Coronary artery (tissue), 2 donors: ENCODE data around the gene MOB2.

Experiments
- DNase-seq: peaks from one replicate; pipeline ENCODE4 v3.0.0-alpha.2; 2017; ENCODE audit warnings: low spot score
- H3K27ac ChIP-seq, 2 donors: fragments of 200-600 bp; sonication (generic); one replicate each; pipeline ENCODE4 v1.5.1; 2016 to 2019
- H3K4me3 ChIP-seq: fragments of 200-600 bp; sonication (generic); 2 replicates; pipeline ENCODE4 v1.5.1; 2016; ENCODE audit warnings: mild to moderate bottlenecking, moderate library complexity
- TF ChIP-seq, protein P1 (sequence below): fragments of 200-600 bp; sonication (generic); IDR thresholded peaks from one replicate; pipeline ENCODE4 v1.5.1; 2019; ENCODE audit warnings: antibody characterized with exemption

The MOB2 gene

DNA sequence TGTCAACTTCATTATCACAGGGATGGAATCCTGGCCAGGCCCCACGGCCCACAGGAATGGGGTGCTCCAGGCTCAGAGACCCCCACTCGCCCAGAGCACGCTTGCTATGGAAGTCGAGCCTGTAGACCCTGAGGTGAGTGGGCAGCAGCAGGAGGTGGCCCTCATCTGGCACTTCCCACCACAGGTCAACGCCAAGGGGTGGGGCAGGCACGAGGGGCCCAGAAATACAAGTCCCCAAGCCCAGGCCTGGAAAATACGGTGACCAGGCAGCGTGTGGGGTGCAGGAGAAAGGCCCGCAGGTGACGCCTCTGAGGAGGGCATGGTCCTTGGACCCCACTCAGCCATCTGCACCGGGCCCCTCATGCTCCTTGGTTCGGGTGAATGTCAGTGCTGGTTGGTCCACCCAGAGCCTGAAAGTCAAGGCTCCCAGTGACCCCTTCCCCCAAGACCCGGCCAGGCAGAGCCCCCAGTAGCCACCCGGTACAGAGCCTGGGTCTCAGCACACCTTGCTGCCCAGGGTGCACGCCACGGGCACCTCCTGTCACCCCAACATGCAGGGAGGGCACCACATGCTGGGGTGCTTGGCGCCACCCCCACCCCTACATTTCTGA lies 2.4 kb downstream of the MOB2 start:
- DNase-seq = no peak
- TF ChIP-seq, protein P1, sequence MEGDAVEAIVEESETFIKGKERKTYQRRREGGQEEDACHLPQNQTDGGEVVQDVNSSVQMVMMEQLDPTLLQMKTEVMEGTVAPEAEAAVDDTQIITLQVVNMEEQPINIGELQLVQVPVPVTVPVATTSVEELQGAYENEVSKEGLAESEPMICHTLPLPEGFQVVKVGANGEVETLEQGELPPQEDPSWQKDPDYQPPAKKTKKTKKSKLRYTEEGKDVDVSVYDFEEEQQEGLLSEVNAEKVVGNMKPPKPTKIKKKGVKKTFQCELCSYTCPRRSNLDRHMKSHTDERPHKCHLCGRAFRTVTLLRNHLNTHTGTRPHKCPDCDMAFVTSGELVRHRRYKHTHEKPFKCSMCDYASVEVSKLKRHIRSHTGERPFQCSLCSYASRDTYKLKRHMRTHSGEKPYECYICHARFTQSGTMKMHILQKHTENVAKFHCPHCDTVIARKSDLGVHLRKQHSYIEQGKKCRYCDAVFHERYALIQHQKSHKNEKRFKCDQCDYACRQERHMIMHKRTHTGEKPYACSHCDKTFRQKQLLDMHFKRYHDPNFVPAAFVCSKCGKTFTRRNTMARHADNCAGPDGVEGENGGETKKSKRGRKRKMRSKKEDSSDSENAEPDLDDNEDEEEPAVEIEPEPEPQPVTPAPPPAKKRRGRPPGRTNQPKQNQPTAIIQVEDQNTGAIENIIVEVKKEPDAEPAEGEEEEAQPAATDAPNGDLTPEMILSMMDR = no peak
- Histone ChIP-seq H3K4me3 (peak overlapping the region; percentile 77), H3K27ac (peak overlapping the region; percentile 97 to 99)

DNA sequence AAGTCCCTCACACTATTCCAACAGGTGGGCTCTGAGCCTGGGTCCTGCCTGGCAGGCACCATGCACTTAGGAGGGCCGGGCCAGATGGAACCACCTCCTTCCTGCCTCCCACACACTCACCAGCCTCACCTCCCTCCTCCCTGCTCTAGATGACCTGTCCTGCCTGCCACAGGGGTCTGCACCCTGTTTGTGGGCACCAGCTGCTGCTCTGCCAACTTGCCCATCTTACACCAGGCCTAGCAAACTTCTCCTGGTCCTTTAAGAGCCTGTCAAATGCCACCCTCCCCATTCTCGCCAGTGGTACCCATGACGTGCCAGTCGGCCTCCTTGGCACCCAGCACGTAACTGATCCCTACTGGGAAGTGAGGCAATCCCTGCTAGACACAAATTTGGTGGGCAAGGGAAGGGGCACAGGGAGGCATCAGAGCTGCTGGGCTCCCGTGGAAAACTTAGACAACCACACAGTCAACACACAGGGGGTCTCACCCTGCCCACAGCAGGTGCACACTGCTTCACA lies 3.1 kb downstream of the MOB2 start:
- Histone ChIP-seq H3K27ac (peak overlapping the region; percentile 97 to 99), H3K4me3 (peak overlapping the region; percentile 77)
- peak; percentile 87 for DNase-seq
- TF ChIP-seq, protein P1 = no peak

DNA sequence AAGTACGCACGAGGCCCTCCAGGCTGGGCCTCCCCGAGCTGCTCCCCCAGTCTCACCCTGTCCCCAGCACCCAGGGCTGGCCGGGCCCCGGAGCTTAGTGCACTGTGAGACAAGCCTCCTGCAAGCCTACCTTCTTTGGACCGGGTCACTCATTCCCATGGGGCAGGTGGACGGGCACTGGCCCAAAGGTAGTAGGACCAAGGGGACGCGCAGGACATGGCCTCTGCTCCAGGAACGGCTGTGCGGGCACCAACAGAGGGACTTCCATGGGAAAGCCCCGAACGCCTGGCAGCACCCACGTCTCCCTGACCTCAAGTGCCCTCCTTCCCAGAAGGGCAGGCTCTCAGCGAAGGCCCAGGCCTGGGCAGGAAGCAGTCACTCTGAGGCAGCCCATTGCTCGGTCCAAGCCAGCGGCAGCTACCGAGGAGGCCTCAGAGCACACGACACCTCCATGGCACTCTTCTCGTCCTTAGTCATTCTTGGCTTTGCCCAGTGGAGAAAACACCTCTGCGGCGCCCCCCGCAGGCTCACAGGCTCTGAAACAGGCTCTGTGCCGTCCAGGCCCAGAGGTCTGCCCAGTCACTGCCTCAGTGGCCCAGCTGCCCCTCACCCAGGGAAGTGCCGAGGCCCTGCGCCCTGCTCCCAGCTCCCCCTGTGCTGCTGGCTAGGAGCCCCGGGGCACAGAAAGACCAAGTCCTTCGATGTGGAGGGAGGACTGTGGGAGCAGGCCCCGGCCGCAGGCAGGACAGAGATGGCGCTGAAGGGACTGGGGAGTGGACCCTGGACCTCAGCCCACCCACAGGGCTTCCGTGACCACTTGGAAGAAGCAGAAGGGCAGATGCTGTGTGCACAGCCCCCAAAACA lies 3.8 kb downstream of the MOB2 start:
- TF ChIP-seq, protein P1 = no peak
- DNase-seq = peak; percentile 89
- peak overlapping the region; percentile 77 for H3K4me3 ChIP-seq
- peak overlapping the region; percentile 97 to 99 for H3K27ac ChIP-seq

DNA sequence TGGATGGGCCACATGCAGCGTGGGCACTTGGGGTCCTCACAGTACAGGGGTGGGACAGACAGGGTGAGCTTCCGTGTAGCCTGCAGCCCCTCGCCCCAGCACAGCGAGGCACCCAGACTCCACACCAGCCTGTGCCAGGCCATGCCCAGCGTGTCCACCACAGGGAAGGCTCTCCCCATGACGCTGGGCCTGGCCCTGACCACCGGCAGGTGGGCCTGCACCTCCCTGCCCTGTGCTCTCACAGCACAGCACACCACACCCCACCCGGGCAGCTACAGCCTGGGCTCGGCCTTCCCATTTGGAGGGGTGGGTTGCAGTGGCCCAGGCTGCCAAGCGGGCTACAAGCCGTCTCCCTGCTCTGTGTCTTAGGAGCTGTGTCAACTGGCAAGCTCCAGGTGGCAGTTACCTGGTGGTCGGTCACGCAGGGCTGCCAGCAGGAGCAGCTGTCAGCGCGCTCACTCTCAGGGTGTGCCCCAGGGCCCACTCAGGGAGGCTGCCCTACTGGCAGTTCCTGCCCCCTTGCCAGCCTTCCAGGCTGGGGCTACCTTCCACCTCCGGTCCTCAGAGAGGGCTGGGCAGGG lies 4.6 kb downstream of the MOB2 start:
- H3K4me3 ChIP-seq = peak overlapping the region; percentile 77
- TF ChIP-seq, protein P1 = no peak
- peak overlapping the region; percentile 97 to 99 for H3K27ac ChIP-seq
- no peak for DNase-seq

DNA sequence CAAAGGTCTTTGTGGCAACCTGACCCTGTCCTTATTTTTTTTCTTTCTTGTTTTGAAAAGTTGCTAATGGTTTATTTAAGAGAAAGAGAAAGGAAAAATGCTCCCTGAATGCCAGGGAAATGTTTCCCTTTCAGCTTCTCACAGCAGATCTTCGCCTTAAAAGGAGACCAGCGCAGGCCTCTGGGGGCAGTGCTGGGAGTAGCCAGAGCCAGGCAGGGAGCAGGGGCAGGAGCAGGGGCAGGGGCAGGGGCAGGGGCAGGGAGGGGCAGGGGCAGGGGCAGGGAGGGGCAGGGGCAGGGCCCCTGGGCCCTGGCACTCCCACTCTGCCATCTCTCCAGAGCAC lies 5.1 kb downstream of the MOB2 start:
- TF ChIP-seq, protein P1 = no peak
- peak overlapping the region; percentile 97 to 99 for H3K27ac ChIP-seq

DNA sequence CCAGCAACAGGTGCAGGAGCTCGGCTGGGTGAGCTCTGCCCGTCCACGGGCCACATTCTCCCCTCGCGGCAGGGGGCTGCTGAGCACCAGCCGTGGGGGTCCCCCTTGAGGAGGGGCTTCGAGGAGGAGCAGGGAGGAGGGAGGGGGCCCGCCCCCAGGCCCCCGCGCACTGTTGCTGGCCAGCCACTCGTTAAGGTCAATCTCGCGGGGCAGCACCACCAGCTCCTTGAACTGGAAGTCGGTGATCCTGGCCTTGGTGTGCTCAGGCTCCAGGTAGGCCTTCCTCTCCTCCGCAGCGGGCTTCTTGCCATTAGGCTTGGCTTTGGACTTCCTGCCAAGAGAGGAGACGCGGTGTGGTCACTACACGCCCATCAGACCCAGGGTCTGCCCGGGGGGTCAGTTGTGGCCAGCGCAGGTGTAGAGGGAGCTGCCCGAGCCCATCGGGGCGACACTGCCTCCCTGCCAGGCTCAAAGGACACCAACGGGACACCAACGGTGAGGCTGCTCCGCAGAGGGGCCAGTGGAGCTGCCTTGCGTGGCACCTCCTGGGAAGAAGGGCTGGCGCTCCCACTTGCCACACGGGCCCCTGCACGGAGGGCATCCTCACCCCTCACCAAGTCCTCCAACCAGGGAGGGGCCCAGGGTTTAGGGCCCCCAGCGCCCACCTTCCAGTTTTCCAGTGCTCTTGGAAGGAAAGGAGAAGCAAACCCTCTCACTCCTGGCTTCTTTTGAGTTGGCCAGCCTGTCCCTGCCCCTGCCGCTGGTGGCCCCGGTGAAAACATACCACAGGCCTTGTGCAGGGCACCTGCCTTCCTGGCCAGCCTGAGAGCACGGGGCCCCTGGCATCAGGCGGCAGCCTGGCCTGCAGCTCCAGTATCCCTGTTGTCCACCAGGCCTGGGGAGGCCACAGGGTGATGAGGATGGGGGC lies 5.8 kb downstream of the MOB2 start:
- TF ChIP-seq, protein P1 = no peak
- peak overlapping the region; percentile 97 to 99 for H3K27ac ChIP-seq
- DNase-seq = no peak
- peak overlapping the region; percentile 36 for H3K4me3 ChIP-seq

More for the DNA sequence above, 5.1 kb downstream of the MOB2 start:
- peak overlapping the region; percentile 77 for H3K4me3 ChIP-seq
- no peak for DNase-seq
